Measurements from ENCODE around the gene MDK.
A peak's percentile ranks its signal among the peaks of the same experiment; 100 is the strongest.

Gene MDK

DNA sequence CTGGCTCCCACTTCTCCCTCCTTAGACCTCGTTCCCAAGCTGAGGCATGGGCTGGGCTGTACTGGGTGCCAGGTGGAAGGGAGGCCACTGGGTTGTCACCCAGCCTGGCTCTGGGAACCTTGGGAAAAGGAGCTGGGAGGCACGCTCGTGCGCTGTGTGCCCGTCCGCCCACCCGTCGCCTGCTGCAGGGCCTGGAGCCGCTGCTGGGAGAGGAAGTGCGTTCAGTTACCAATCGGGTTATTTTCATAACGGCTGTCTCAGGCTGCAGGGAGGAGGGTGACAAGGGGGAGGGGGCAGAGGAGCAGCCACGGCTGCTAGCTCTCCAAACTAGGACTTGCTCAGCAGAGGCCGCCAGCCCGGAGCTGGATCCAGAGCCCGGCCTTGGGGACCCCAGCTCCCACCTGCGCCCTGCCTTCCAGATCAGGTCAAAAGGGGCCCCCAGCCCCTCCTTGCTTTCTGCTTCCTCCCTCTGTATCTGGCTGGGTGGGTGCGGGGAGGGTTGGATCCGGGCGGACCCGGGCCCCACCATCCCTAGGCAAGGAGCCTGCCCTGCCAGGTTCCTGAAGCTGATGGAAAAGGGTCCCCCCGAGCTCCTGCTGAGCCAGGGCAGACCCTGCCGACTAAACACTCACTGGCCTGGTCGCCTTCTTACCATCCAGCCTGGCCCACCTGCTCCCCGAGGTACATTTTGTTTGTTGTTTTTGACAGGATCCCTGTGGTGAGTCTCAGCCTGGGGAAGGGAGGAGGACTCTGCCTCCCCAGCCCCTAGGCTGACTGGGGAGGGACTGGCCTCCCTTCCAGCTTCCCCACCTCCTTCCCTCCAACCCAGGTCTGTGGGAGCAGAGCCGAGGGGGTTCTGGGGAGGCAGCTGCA lies 19.9 kb upstream of the MDK start (continued):
- TF ChIP-seq, protein P1, sequence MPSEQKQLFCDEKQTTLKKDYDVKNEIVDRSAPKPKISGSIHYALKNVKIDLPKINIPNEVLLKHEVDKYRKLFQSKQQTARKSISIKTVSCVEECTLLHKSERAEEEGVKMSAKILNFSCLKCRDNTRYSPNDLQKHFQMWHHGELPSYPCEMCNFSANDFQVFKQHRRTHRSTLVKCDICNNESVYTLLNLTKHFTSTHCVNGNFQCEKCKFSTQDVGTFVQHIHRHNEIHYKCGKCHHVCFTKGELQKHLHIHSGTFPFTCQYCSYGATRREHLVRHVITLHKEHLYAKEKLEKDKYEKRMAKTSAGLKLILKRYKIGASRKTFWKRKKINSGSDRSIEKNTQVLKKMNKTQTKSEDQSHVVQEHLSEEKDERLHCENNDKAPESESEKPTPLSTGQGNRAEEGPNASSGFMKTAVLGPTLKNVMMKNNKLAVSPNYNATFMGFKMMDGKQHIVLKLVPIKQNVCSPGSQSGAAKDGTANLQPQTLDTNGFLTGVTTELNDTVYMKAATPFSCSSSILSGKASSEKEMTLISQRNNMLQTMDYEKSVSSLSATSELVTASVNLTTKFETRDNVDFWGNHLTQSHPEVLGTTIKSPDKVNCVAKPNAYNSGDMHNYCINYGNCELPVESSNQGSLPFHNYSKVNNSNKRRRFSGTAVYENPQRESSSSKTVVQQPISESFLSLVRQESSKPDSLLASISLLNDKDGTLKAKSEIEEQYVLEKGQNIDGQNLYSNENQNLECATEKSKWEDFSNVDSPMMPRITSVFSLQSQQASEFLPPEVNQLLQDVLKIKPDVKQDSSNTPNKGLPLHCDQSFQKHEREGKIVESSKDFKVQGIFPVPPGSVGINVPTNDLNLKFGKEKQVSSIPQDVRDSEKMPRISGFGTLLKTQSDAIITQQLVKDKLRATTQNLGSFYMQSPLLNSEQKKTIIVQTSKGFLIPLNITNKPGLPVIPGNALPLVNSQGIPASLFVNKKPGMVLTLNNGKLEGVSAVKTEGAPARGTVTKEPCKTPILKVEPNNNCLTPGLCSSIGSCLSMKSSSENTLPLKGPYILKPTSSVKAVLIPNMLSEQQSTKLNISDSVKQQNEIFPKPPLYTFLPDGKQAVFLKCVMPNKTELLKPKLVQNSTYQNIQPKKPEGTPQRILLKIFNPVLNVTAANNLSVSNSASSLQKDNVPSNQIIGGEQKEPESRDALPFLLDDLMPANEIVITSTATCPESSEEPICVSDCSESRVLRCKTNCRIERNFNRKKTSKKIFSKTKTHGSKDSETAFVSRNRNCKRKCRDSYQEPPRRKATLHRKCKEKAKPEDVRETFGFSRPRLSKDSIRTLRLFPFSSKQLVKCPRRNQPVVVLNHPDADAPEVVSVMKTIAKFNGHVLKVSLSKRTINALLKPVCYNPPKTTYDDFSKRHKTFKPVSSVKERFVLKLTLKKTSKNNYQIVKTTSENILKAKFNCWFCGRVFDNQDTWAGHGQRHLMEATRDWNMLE (tag by site-specific recombination; conservative IDR thresholded peaks at IDR 0.05; ENCODE audit: low read depth): no peak
- TF ChIP-seq ZNF560 (tag by site-specific recombination; IDR thresholded peaks at IDR 0.05; ENCODE audit: borderline replicate concordance) (no peak), SALL2 (tag by site-specific recombination; IDR thresholded peaks at IDR 0.05; ENCODE audit: borderline replicate concordance) (no peak), ZNF335 (tag by site-specific recombination; conservative IDR thresholded peaks at IDR 0.05) (no peak), ZNF629 (tag by site-specific recombination; IDR thresholded peaks at IDR 0.05) (no peak), ZNF830 (tag by site-specific recombination; IDR thresholded peaks at IDR 0.05; ENCODE audit: low read depth) (no peak), SP2 (tag by site-specific recombination; IDR thresholded peaks at IDR 0.05) (peak; percentile 58), ZNF214 (tag by site-specific recombination; IDR thresholded peaks at IDR 0.05; ENCODE audit: borderline replicate concordance) (no peak), GLIS2 (tag by site-specific recombination; IDR thresholded peaks at IDR 0.05) (peak; percentile 90), ZNF426 (tag by site-specific recombination; IDR thresholded peaks at IDR 0.05) (no peak), ZFP37 (tag by site-specific recombination; IDR thresholded peaks at IDR 0.05) (no peak), ZNF621 (tag by site-specific recombination; IDR thresholded peaks at IDR 0.05) (no peak), ZNF549 (tag by site-specific recombination; IDR thresholded peaks at IDR 0.05) (no peak), RBAK (tag by site-specific recombination; IDR thresholded peaks at IDR 0.05) (no peak), ZNF221 (tag by site-specific recombination; IDR thresholded peaks at IDR 0.05; ENCODE audit: borderline replicate concordance) (no peak)
- TF ChIP-seq, protein P2, sequence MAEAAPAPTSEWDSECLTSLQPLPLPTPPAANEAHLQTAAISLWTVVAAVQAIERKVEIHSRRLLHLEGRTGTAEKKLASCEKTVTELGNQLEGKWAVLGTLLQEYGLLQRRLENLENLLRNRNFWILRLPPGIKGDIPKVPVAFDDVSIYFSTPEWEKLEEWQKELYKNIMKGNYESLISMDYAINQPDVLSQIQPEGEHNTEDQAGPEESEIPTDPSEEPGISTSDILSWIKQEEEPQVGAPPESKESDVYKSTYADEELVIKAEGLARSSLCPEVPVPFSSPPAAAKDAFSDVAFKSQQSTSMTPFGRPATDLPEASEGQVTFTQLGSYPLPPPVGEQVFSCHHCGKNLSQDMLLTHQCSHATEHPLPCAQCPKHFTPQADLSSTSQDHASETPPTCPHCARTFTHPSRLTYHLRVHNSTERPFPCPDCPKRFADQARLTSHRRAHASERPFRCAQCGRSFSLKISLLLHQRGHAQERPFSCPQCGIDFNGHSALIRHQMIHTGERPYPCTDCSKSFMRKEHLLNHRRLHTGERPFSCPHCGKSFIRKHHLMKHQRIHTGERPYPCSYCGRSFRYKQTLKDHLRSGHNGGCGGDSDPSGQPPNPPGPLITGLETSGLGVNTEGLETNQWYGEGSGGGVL (tag by site-specific recombination; IDR thresholded peaks at IDR 0.05): peak; percentile 45
- TF ChIP-seq, protein P3, sequence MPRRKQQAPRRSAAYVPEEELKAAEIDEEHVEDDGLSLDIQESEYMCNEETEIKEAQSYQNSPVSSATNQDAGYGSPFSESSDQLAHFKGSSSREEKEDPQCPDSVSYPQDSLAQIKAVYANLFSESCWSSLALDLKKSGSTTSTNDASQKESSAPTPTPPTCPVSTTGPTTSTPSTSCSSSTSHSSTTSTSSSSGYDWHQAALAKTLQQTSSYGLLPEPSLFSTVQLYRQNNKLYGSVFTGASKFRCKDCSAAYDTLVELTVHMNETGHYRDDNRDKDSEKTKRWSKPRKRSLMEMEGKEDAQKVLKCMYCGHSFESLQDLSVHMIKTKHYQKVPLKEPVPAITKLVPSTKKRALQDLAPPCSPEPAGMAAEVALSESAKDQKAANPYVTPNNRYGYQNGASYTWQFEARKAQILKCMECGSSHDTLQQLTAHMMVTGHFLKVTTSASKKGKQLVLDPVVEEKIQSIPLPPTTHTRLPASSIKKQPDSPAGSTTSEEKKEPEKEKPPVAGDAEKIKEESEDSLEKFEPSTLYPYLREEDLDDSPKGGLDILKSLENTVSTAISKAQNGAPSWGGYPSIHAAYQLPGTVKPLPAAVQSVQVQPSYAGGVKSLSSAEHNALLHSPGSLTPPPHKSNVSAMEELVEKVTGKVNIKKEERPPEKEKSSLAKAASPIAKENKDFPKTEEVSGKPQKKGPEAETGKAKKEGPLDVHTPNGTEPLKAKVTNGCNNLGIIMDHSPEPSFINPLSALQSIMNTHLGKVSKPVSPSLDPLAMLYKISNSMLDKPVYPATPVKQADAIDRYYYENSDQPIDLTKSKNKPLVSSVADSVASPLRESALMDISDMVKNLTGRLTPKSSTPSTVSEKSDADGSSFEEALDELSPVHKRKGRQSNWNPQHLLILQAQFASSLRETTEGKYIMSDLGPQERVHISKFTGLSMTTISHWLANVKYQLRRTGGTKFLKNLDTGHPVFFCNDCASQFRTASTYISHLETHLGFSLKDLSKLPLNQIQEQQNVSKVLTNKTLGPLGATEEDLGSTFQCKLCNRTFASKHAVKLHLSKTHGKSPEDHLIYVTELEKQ (tag by site-specific recombination; IDR thresholded peaks at IDR 0.05; ENCODE audit: borderline replicate concordance): no peak
- TF ChIP-seq, protein P4, sequence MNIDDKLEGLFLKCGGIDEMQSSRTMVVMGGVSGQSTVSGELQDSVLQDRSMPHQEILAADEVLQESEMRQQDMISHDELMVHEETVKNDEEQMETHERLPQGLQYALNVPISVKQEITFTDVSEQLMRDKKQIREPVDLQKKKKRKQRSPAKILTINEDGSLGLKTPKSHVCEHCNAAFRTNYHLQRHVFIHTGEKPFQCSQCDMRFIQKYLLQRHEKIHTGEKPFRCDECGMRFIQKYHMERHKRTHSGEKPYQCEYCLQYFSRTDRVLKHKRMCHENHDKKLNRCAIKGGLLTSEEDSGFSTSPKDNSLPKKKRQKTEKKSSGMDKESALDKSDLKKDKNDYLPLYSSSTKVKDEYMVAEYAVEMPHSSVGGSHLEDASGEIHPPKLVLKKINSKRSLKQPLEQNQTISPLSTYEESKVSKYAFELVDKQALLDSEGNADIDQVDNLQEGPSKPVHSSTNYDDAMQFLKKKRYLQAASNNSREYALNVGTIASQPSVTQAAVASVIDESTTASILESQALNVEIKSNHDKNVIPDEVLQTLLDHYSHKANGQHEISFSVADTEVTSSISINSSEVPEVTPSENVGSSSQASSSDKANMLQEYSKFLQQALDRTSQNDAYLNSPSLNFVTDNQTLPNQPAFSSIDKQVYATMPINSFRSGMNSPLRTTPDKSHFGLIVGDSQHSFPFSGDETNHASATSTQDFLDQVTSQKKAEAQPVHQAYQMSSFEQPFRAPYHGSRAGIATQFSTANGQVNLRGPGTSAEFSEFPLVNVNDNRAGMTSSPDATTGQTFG (tag by site-specific recombination; IDR thresholded peaks at IDR 0.05; ENCODE audit: borderline replicate concordance): no peak
- TF ChIP-seq, protein P5, sequence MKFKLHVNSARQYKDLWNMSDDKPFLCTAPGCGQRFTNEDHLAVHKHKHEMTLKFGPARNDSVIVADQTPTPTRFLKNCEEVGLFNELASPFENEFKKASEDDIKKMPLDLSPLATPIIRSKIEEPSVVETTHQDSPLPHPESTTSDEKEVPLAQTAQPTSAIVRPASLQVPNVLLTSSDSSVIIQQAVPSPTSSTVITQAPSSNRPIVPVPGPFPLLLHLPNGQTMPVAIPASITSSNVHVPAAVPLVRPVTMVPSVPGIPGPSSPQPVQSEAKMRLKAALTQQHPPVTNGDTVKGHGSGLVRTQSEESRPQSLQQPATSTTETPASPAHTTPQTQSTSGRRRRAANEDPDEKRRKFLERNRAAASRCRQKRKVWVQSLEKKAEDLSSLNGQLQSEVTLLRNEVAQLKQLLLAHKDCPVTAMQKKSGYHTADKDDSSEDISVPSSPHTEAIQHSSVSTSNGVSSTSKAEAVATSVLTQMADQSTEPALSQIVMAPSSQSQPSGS (tag by site-specific recombination; IDR thresholded peaks at IDR 0.05; ENCODE audit: low read depth): no peak
- TF ChIP-seq, protein P6, sequence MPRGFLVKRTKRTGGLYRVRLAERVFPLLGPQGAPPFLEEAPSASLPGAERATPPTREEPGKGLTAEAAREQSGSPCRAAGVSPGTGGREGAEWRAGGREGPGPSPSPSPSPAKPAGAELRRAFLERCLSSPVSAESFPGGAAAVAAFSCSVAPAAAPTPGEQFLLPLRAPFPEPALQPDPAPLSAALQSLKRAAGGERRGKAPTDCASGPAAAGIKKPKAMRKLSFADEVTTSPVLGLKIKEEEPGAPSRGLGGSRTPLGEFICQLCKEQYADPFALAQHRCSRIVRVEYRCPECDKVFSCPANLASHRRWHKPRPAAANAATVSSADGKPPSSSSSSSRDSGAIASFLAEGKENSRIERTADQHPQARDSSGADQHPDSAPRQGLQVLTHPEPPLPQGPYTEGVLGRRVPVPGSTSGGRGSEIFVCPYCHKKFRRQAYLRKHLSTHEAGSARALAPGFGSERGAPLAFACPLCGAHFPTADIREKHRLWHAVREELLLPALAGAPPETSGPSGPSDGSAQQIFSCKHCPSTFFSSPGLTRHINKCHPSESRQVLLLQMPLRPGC (tag by site-specific recombination; IDR thresholded peaks at IDR 0.05): no peak
